Neural cell (in vitro differentiated cells): ENCODE measurements around the gene COA5. TPM values are rescaled to one million over a fixed set of nuclear protein-coding genes. Genes with fewer than 3 reads are reported as not detected.
"Not testable (repeated sequence)": the region's sequence is repeated elsewhere in the genome, so short reads cannot be mapped to it uniquely, and the experiment has no call there.

Experiments
- H2AFZ ChIP-seq: fragments of 200-600, 300-800 bp; sonication (generic), shearing (Covaris generic); 2 replicates; pipeline ENCODE4 v1.6.0; 2014; ENCODE audit warnings: low read depth, mild to moderate bottlenecking, antibody characterized with exemption, low read length, moderate library complexity
- H3F3A ChIP-seq: fragments of 200-600 bp; shearing (Covaris generic); 2 replicates; pipeline ENCODE4 v1.6.1; 2016; ENCODE audit warnings: mild to moderate bottlenecking, moderate library complexity, mixed read lengths, antibody characterized with exemption, low read length; ENCODE audit not compliant: insufficient read depth, poor library complexity, severe bottlenecking
- H3K27ac ChIP-seq: fragments of 200-600, 300-800 bp; sonication (generic), shearing (Covaris generic); 2 replicates; pipeline ENCODE4 v1.5.1; 2014; ENCODE audit warnings: mild to moderate bottlenecking, low read length, moderate library complexity
- H3K27me3 ChIP-seq: fragments of 300-800, 200-600 bp; sonication (generic), shearing (Covaris generic); 2 replicates; pipeline ENCODE4 v1.6.0; 2014; ENCODE audit warnings: mild to moderate bottlenecking, low read depth, low read length, moderate library complexity; ENCODE audit not compliant: insufficient read depth
- H3K36me3 ChIP-seq: fragments of 300-800, 200-600 bp; sonication (generic), shearing (Covaris generic); 2 replicates; pipeline ENCODE4 v1.5.1; 2014; ENCODE audit warnings: mild to moderate bottlenecking, antibody characterized with exemption, low read length, moderate library complexity; ENCODE audit not compliant: insufficient read depth
- H3K4me2 ChIP-seq: fragments of 300-800, 200-600 bp; sonication (generic), shearing (Covaris generic); 2 replicates; pipeline ENCODE4 v1.6.0; 2014; ENCODE audit warnings: mild to moderate bottlenecking, low read length
- H3K4me3 ChIP-seq: fragments of 300-800, 200-600 bp; sonication (generic), shearing (Covaris generic); 2 replicates; pipeline ENCODE4 v1.5.1; 2014; ENCODE audit warnings: mild to moderate bottlenecking, low read length, moderate library complexity
- H3K79me2 ChIP-seq: fragments of 200-600 bp; shearing (Covaris generic); replicated peaks from 2 replicates; pipeline ENCODE4 v1.6.0; 2014; ENCODE audit warnings: mild to moderate bottlenecking, low read length, moderate library complexity; ENCODE audit not compliant: insufficient read depth
- H3K9ac ChIP-seq: fragments of 300-800, 200-600 bp; sonication (generic), shearing (Covaris generic); 2 replicates; pipeline ENCODE4 v1.6.1; 2016; ENCODE audit warnings: mild to moderate bottlenecking, low read length, mixed read lengths
- H3K9me2 ChIP-seq: fragments of 200-600 bp; shearing (Covaris generic); 2 replicates; pipeline ENCODE4 v1.6.1; 2016; ENCODE audit warnings: mild to moderate bottlenecking, low read length, mixed read lengths; ENCODE audit not compliant: insufficient read depth
- H3K9me3 ChIP-seq: fragments of 200-600, 300-800 bp; sonication (generic), shearing (Covaris generic); 2 replicates; pipeline ENCODE4 v1.6.1; 2016; ENCODE audit warnings: mild to moderate bottlenecking, mixed run types, low read length, moderate library complexity, mixed read lengths
- H4K20me1 ChIP-seq: fragments of 200-600 bp; shearing (Covaris generic); 2 replicates; pipeline ENCODE4 v1.6.1; 2016; ENCODE audit warnings: mild to moderate bottlenecking, mixed run types; ENCODE audit not compliant: insufficient read depth
- EP300 ChIP-seq: fragments of 450-650 bp; conservative IDR thresholded peaks from 2 replicates; pipeline ENCODE4 v1.6.1; 2014; ENCODE audit warnings: antibody characterized with exemption, mild to moderate bottlenecking, moderate library complexity; ENCODE audit not compliant: poor library complexity, severe bottlenecking
- EZH2 ChIP-seq: fragments of 200-600, 300-800 bp; shearing (Covaris generic), sonication (generic); IDR thresholded peaks from 2 replicates; pipeline ENCODE4 v1.6.1; 2014; ENCODE audit warnings: antibody characterized with exemption, low read length, borderline replicate concordance, mild to moderate bottlenecking; ENCODE audit not compliant: insufficient read depth, poor library complexity, severe bottlenecking
- MXI1 ChIP-seq: fragments of 450-650 bp; conservative IDR thresholded peaks from 2 replicates; pipeline ENCODE4 v1.6.1; 2014; ENCODE audit warnings: antibody characterized with exemption, mild to moderate bottlenecking; ENCODE audit not compliant: poor library complexity, severe bottlenecking
- POLR2AphosphoS5 ChIP-seq: IDR thresholded peaks from 2 replicates; pipeline ENCODE4 v1.6.1; 2012
- RAD21 ChIP-seq: fragments of 450-650 bp; conservative IDR thresholded peaks from 2 replicates; pipeline ENCODE4 v1.6.1; 2014; ENCODE audit warnings: antibody characterized with exemption, mild to moderate bottlenecking, moderate library complexity
- SMC3 ChIP-seq: fragments of 450-650 bp; conservative IDR thresholded peaks from 2 replicates; pipeline ENCODE4 v1.6.1; 2014; ENCODE audit warnings: antibody characterized with exemption, mild to moderate bottlenecking, moderate library complexity; ENCODE audit not compliant: poor library complexity
- TAF1 ChIP-seq: IDR thresholded peaks from 2 replicates; pipeline ENCODE4 v1.6.1; 2012; ENCODE audit warnings: low read depth
- polyA plus RNA-seq: library from polyadenylated mRNA; depleted of rRNA; stranded (reverse); fragments of >200 nt; gene quantifications from 2 replicates; pipeline ENCODE4 v1.2.3, GENCODE V29; 2014
- TF ChIP-seq, protein P1 (sequence below): fragments of 450-650 bp; IDR thresholded peaks from 2 replicates; pipeline ENCODE4 v1.5.1; 2014; ENCODE audit warnings: antibody characterized with exemption, mild to moderate bottlenecking, moderate library complexity; ENCODE audit not compliant: poor library complexity, severe bottlenecking
- TF ChIP-seq, protein P2 (sequence below): IDR thresholded peaks from 2 replicates; pipeline ENCODE4 v1.6.1; 2012; ENCODE audit warnings: borderline replicate concordance

COA5 gene
- polyA plus RNA-seq, 1 donor from 2014 or later = 160 TPM

DNA sequence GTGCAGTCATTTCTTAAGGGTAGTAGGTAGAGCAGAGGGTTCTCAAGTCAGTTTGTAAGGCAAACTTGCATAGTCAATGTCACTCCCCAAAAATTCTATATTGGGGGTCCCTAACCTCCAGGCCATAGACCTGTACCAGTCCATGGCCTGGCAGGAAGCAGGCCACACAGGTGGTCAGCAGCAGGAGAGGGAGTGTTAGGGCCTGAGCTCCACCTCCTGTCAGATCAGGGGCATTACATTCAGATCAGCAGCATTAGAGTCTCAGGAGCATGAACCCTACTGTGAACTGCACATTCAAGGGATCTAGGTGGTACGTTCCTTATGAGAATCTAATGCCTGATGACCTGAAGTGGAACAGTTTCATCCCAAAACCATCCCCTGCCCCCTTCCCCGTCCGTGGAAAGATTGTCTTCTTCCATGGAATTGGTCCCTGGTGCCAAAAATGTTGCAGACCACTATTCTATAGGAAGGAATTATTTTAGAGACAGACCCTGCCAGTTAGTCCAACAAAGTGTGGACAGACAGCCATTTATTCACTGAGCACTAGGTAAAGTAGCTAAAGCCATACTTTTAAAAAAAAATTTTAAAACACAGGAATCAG is 6.7 kb downstream of the COA5 start:
- Histone ChIP-seq H3K9ac (no peak overlapping the region), H3K27me3 (no peaks in the 10 kb centered on the region), H3K4me3 (no peak overlapping the region), H3K4me2 (no peak overlapping the region), H3F3A (no peaks in the 10 kb centered on the region), H3K79me2 (peaks cover 13% of the 10 kb centered on the region), H2AFZ (no peak overlapping the region), H3K27ac (no peak overlapping the region), H3K9me3 (no peaks in the 10 kb centered on the region), H3K36me3 (peaks cover 3% of the 10 kb centered on the region), H4K20me1 (no peaks in the 10 kb centered on the region), H3K9me2 (no peaks in the 10 kb centered on the region)
- TF ChIP-seq, protein P1, sequence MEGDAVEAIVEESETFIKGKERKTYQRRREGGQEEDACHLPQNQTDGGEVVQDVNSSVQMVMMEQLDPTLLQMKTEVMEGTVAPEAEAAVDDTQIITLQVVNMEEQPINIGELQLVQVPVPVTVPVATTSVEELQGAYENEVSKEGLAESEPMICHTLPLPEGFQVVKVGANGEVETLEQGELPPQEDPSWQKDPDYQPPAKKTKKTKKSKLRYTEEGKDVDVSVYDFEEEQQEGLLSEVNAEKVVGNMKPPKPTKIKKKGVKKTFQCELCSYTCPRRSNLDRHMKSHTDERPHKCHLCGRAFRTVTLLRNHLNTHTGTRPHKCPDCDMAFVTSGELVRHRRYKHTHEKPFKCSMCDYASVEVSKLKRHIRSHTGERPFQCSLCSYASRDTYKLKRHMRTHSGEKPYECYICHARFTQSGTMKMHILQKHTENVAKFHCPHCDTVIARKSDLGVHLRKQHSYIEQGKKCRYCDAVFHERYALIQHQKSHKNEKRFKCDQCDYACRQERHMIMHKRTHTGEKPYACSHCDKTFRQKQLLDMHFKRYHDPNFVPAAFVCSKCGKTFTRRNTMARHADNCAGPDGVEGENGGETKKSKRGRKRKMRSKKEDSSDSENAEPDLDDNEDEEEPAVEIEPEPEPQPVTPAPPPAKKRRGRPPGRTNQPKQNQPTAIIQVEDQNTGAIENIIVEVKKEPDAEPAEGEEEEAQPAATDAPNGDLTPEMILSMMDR = peak; percentile 72
- TF ChIP-seq RAD21 (peak; percentile 70), EZH2 (no peak), MXI1 (no peak), EP300 (no peak), POLR2AphosphoS5 (no peak), TAF1 (no peak), SMC3 (peak; percentile 78)
- TF ChIP-seq, protein P2, sequence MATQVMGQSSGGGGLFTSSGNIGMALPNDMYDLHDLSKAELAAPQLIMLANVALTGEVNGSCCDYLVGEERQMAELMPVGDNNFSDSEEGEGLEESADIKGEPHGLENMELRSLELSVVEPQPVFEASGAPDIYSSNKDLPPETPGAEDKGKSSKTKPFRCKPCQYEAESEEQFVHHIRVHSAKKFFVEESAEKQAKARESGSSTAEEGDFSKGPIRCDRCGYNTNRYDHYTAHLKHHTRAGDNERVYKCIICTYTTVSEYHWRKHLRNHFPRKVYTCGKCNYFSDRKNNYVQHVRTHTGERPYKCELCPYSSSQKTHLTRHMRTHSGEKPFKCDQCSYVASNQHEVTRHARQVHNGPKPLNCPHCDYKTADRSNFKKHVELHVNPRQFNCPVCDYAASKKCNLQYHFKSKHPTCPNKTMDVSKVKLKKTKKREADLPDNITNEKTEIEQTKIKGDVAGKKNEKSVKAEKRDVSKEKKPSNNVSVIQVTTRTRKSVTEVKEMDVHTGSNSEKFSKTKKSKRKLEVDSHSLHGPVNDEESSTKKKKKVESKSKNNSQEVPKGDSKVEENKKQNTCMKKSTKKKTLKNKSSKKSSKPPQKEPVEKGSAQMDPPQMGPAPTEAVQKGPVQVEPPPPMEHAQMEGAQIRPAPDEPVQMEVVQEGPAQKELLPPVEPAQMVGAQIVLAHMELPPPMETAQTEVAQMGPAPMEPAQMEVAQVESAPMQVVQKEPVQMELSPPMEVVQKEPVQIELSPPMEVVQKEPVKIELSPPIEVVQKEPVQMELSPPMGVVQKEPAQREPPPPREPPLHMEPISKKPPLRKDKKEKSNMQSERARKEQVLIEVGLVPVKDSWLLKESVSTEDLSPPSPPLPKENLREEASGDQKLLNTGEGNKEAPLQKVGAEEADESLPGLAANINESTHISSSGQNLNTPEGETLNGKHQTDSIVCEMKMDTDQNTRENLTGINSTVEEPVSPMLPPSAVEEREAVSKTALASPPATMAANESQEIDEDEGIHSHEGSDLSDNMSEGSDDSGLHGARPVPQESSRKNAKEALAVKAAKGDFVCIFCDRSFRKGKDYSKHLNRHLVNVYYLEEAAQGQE = no peak

DNA sequence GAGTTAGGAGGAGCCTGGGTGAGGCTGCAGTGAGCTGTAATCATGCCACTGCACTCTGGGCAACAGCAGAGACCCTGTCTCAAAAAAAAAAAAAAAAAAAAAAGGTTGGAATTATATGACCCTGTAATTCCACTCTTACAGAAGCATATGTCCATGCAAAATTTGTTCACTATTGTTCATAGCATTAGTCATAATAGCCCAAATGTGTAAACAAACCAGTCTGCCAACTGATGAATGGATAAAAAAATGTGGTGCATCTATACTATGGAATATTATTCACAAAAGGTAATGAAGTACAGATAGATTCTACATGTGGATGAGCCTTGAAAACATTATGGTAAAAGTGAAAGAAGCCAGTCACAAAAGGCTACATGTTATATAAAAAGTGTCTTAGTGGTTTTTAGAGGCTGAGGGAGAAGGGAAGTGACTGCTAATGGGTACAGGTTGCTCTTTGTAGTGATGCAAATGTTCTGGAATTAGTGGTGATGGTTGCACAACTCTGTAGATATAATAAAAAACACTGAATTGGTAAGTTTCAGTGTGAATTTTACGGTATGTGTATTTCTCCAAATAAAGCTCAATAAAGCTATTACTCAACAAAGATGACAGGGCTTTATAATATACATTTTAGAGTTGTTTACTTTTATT is 9.4 kb downstream of the COA5 start:
- Histone ChIP-seq H4K20me1 (no peaks in the 10 kb centered on the region), H3K79me2 (no peaks in the 10 kb centered on the region), H3K9me3 (no peaks in the 10 kb centered on the region), H3F3A (no peaks in the 10 kb centered on the region), H2AFZ (no peak overlapping the region), H3K9me2 (no peaks in the 10 kb centered on the region), H3K27me3 (no peaks in the 10 kb centered on the region), H3K36me3 (peaks cover 3% of the 10 kb centered on the region), H3K4me2 (no peak overlapping the region), H3K9ac (no peak overlapping the region), H3K27ac (no peak overlapping the region), H3K4me3 (no peak overlapping the region)
- TF ChIP-seq, protein P2 = no peak
- TF ChIP-seq EZH2 (no peak), SMC3 (no peak), TAF1 (no peak), RAD21 (no peak), EP300 (no peak), MXI1 (no peak), POLR2AphosphoS5 (no peak)
- TF ChIP-seq, protein P1 = no peak

DNA sequence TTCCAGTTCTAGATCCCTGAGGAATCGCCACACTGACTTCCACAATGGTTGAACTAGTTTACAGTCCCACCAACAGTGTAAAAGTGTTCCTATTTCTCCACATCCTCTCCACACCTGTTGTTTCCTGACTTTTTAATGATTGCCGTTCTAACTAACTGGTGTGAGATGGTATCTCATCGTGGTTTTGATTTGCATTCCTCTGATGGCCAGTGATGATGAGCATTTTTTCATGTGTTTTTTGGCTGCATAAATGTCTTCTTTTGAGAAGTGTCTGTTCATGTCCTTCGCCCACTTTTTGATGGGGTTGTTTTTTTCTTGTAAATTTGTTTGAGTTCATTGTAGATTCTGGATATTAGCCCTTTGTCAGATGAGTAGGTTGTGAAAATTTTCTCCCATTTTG is 13.6 kb downstream of the COA5 start:
- not testable (repeated sequence) for H3F3A ChIP-seq, H3K27ac ChIP-seq, H3K36me3 ChIP-seq, H3K79me2 ChIP-seq, H3K9me2 ChIP-seq, H3K27me3 ChIP-seq, H2AFZ ChIP-seq, H3K4me2 ChIP-seq, H4K20me1 ChIP-seq, H3K9me3 ChIP-seq, H3K4me3 ChIP-seq, H3K9ac ChIP-seq
